ENCODE results near the gene TXNDC16. TPM values are rescaled to one million over a fixed set of nuclear protein-coding genes. Genes with fewer than 3 reads are reported as not detected.

TXNDC16 gene
- total RNA-seq, 2 donors from 2014 or later, result 11.5 to 17.5 TPM

DNA sequence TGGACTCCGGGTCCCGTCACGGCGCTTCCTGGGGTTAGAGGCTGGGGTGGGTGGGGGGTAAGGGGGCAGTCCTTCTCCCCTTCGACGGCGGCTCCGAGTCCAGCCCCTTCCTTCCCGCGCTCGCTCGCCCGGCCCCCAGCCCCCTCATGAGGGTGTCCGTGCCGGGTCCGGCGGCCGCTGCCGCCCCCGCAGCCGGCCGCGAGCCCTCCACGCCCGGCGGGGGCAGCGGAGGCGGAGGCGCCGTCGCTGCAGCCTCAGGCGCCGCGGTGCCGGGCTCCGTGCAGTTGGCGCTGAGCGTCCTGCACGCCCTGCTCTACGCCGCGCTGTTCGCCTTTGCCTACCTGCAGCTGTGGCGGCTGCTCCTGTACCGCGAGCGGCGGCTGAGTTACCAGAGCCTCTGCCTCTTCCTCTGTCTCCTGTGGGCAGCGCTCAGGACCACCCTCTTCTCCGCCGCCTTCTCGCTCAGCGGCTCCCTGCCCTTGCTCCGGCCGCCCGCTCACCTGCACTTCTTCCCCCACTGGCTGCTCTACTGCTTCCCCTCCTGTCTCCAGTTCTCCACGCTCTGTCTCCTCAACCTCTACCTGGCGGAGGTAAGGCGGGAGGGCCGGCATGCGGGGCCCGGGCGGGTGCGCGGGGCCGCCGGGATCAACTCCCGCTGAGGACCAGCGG is 831 bp upstream of the TXNDC16 start:
- H3K4me3 Mint-ChIP-seq, result peak overlapping the region; percentile 65
- WGBS, 2 experiments (ENCODE audit: insufficient coverage in 1 of 2, insufficient read length in 1 of 2), result 0% methylated on average over 6 to 68 of the region's 69 CpGs
- Histone ChIP-seq H3K4me1 (ENCODE audit: control insufficient read depth, insufficient read depth, low read length) (no peaks in the 10 kb centered on the region), H3K9ac (ENCODE audit: extremely low read depth, low read length, poor library complexity, severe bottlenecking) (peak overlapping the region; percentile 62), H3K36me3 (ENCODE audit: control insufficient read depth, insufficient read depth, low read length) (no peaks in the 10 kb centered on the region), H3K9me3 (ENCODE audit: control insufficient read depth, low read length) (no peaks in the 10 kb centered on the region), H3K27me3 (ENCODE audit: control insufficient read depth, insufficient read depth, low read length, poor library complexity, severe bottlenecking) (peaks cover 10% of the 10 kb centered on the region), H3K4me3 (ENCODE audit: low read length) (peak overlapping the region; percentile 94), H3K27ac (ENCODE audit: low read depth, low read length) (peak overlapping the region; percentile 56)
- peaks cover 8% of the 10 kb centered on the region for H3K36me3 Mint-ChIP-seq (ENCODE audit: low read depth)
- H3K27me3 Mint-ChIP-seq (ENCODE audit: insufficient read depth), result peaks cover 6% of the 10 kb centered on the region
- TF ChIP-seq, protein P1, sequence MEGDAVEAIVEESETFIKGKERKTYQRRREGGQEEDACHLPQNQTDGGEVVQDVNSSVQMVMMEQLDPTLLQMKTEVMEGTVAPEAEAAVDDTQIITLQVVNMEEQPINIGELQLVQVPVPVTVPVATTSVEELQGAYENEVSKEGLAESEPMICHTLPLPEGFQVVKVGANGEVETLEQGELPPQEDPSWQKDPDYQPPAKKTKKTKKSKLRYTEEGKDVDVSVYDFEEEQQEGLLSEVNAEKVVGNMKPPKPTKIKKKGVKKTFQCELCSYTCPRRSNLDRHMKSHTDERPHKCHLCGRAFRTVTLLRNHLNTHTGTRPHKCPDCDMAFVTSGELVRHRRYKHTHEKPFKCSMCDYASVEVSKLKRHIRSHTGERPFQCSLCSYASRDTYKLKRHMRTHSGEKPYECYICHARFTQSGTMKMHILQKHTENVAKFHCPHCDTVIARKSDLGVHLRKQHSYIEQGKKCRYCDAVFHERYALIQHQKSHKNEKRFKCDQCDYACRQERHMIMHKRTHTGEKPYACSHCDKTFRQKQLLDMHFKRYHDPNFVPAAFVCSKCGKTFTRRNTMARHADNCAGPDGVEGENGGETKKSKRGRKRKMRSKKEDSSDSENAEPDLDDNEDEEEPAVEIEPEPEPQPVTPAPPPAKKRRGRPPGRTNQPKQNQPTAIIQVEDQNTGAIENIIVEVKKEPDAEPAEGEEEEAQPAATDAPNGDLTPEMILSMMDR (conservative IDR thresholded peaks at IDR 0.05), result no peak
- H3K9me3 Mint-ChIP-seq, result no peaks in the 10 kb centered on the region
- H3K4me1 Mint-ChIP-seq, result peaks cover 9% of the 10 kb centered on the region
- DNase-seq, result peak; percentile 86
- H3K27ac Mint-ChIP-seq, result peak overlapping the region; percentile 93

GRCh38 chr14:52551696-52552062 is 626 bp downstream of the TXNDC16 start:
- Histone ChIP-seq H3K9ac (ENCODE audit: extremely low read depth, low read length, poor library complexity, severe bottlenecking) (peak overlapping the region; percentile 70), H3K4me1 (ENCODE audit: control insufficient read depth, insufficient read depth, low read length) (no peaks in the 10 kb centered on the region), H3K4me3 (ENCODE audit: low read length) (peak overlapping the region; percentile 83), H3K27me3 (ENCODE audit: control insufficient read depth, insufficient read depth, low read length, poor library complexity, severe bottlenecking) (peaks cover 10% of the 10 kb centered on the region), H3K36me3 (ENCODE audit: control insufficient read depth, insufficient read depth, low read length) (no peaks in the 10 kb centered on the region), H3K9me3 (ENCODE audit: control insufficient read depth, low read length) (no peaks in the 10 kb centered on the region), H3K27ac (ENCODE audit: low read depth, low read length) (peak overlapping the region; percentile 80)
- Mint-ChIP-seq H3K27ac (peak overlapping the region; percentile 82), H3K9me3 (no peaks in the 10 kb centered on the region), H3K36me3 (ENCODE audit: low read depth) (peaks cover 7% of the 10 kb centered on the region), H3K4me3 (peak overlapping the region; percentile 65), H3K27me3 (ENCODE audit: insufficient read depth) (peaks cover 6% of the 10 kb centered on the region), H3K4me1 (peaks cover 15% of the 10 kb centered on the region)
- DNase-seq, result no peak
- TF ChIP-seq, protein P1 (conservative IDR thresholded peaks at IDR 0.05), result peak; percentile 36
- 0 to 8% methylated on average over 7 to 8 of the region's 8 CpGs for WGBS, 2 experiments (ENCODE audit: insufficient coverage in 1 of 2, insufficient read length in 1 of 2)

GRCh38 chr14:52551205-52551604 is 1.1 kb downstream of the TXNDC16 start:
- H3K9me3 Mint-ChIP-seq, result no peaks in the 10 kb centered on the region
- H3K9ac ChIP-seq (ENCODE audit: extremely low read depth, low read length, poor library complexity, severe bottlenecking), result peak overlapping the region; percentile 70
- peaks cover 10% of the 10 kb centered on the region for H3K27me3 ChIP-seq (ENCODE audit: control insufficient read depth, insufficient read depth, low read length, poor library complexity, severe bottlenecking)
- TF ChIP-seq, protein P1 (conservative IDR thresholded peaks at IDR 0.05), result no peak
- H3K27me3 Mint-ChIP-seq (ENCODE audit: insufficient read depth), result peaks cover 6% of the 10 kb centered on the region
- H3K4me1 Mint-ChIP-seq, result peaks cover 15% of the 10 kb centered on the region
- peak overlapping the region; percentile 83 for H3K4me3 ChIP-seq (ENCODE audit: low read length)
- WGBS, 2 experiments (ENCODE audit: insufficient coverage in 1 of 2, insufficient read length in 1 of 2), result 59 to 83% methylated on average over 2 to 6 of the region's 6 CpGs
- no peaks in the 10 kb centered on the region for H3K4me1 ChIP-seq (ENCODE audit: control insufficient read depth, insufficient read depth, low read length)
- no peaks in the 10 kb centered on the region for H3K36me3 ChIP-seq (ENCODE audit: control insufficient read depth, insufficient read depth, low read length)
- no peak for DNase-seq
- no peak overlapping the region for H3K27ac ChIP-seq (ENCODE audit: low read depth, low read length)
- no peak overlapping the region for H3K27ac Mint-ChIP-seq
- peak overlapping the region; percentile 65 for H3K4me3 Mint-ChIP-seq
- H3K36me3 Mint-ChIP-seq (ENCODE audit: low read depth), result peaks cover 5% of the 10 kb centered on the region
- H3K9me3 ChIP-seq (ENCODE audit: control insufficient read depth, low read length), result no peaks in the 10 kb centered on the region
